ENCODE results near the gene MGA.

- no peak for TF ChIP-seq CTCF (conservative IDR thresholded peaks at IDR 0.05)
- no peak for TF ChIP-seq EZH2 (IDR thresholded peaks at IDR 0.05; ENCODE audit: low read depth)
Observed at GRCh38 chr15:41629883-41630282, 30.3 kb upstream of the MGA start.
